HUES64 (cell line): Measurements from ENCODE around the gene DPT.

Experiments
- H3K27ac ChIP-seq: 2 replicates; pipeline ENCODE4 v1.7.0; 2013; ENCODE audit warnings: low read depth, low read length, inconsistent platforms
- H3K27me3 ChIP-seq: 2 replicates; pipeline ENCODE4 v1.6.1; 2013; ENCODE audit warnings: mild to moderate bottlenecking, low read length; ENCODE audit not compliant: insufficient read depth
- H3K36me3 ChIP-seq: 2 replicates; pipeline ENCODE4 v1.6.1; 2013; ENCODE audit warnings: mild to moderate bottlenecking, low read length; ENCODE audit not compliant: insufficient read depth
- H3K4me1 ChIP-seq: 2 replicates; pipeline ENCODE4 v1.6.1; 2013; ENCODE audit warnings: mild to moderate bottlenecking, low read length, moderate library complexity; ENCODE audit not compliant: insufficient read depth
- H3K4me3 ChIP-seq: 2 replicates; pipeline ENCODE4 v1.5.1; 2013; ENCODE audit warnings: mild to moderate bottlenecking, low read length, moderate library complexity
- H3K9ac ChIP-seq: 2 replicates; pipeline ENCODE4 v1.6.1; 2013; ENCODE audit warnings: mild to moderate bottlenecking, low read depth, low read length
- H3K9me3 ChIP-seq: 2 replicates; pipeline ENCODE4 v1.6.1; 2013; ENCODE audit warnings: low read depth, low read length; ENCODE audit not compliant: insufficient read depth
- WGBS: fragments of 150-250, 120-280 bp; methylation state at CpG from one replicate; pipeline ENCODE4 v1.1.7; 2013; ENCODE audit warnings: missing lambda C conversion rate; 5-methylcytosine and 5-hydroxymethylcytosine counted together

DPT gene

GRCh38 chr1:168734946-168735345 lies 5.9 kb upstream of the DPT start:
- H3K4me3 ChIP-seq: no peak overlapping the region
- H3K4me1 ChIP-seq: no peaks in the 10 kb centered on the region
- no peaks in the 10 kb centered on the region for H3K36me3 ChIP-seq
- 85% methylated on average over 1 of the region's 1 CpG for WGBS
- H3K9ac ChIP-seq: no peak overlapping the region
- no peaks in the 10 kb centered on the region for H3K27me3 ChIP-seq
- no peak overlapping the region for H3K27ac ChIP-seq
- no peaks in the 10 kb centered on the region for H3K9me3 ChIP-seq

- Histone ChIP-seq H3K27me3 (no peaks in the 10 kb centered on the region), H3K9me3 (no peaks in the 10 kb centered on the region), H3K36me3 (no peaks in the 10 kb centered on the region), H3K9ac (no peak overlapping the region), H3K4me3 (no peak overlapping the region), H3K27ac (no peak overlapping the region), H3K4me1 (no peaks in the 10 kb centered on the region)
- 91% methylated on average over 3 of the region's 3 CpGs for WGBS
Observed at GRCh38 chr1:168734271-168734670, 5.3 kb upstream of the DPT start.

- no peak overlapping the region for H3K9ac ChIP-seq
- H3K4me3 ChIP-seq: no peak overlapping the region
- no peaks in the 10 kb centered on the region for H3K9me3 ChIP-seq
- no peak overlapping the region for H3K27ac ChIP-seq
- H3K27me3 ChIP-seq: no peaks in the 10 kb centered on the region
- no peaks in the 10 kb centered on the region for H3K4me1 ChIP-seq
- no peaks in the 10 kb centered on the region for H3K36me3 ChIP-seq
- 96% methylated on average over 3 of the region's 4 CpGs for WGBS
Observed at GRCh38 chr1:168733241-168733640, 4.2 kb upstream of the DPT start.

DNA sequence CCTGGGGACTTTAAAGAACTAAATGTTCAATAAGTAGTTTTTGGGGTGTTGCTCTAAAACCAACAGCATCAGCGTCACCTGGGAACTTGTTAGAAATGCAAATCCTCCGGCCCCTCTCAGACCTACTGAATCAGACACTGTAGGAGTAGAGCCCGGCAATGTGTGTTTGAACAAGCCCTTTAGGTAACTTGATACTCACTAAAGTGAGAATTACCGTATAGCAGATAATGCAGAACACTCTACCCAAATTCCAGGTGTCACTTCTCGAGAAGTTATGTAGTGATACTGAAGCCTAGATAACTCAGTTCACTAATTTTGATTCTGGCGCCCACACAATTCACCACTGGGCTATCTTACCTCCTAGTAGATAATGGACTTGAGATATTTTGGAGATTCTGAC lies 3.7 kb upstream of the DPT start:
- Histone ChIP-seq H3K9ac (no peak overlapping the region), H3K27ac (no peak overlapping the region), H3K4me3 (no peak overlapping the region), H3K36me3 (no peaks in the 10 kb centered on the region), H3K9me3 (no peaks in the 10 kb centered on the region), H3K4me1 (no peaks in the 10 kb centered on the region), H3K27me3 (no peaks in the 10 kb centered on the region)
- 74% methylated on average over 4 of the region's 6 CpGs for WGBS

DNA sequence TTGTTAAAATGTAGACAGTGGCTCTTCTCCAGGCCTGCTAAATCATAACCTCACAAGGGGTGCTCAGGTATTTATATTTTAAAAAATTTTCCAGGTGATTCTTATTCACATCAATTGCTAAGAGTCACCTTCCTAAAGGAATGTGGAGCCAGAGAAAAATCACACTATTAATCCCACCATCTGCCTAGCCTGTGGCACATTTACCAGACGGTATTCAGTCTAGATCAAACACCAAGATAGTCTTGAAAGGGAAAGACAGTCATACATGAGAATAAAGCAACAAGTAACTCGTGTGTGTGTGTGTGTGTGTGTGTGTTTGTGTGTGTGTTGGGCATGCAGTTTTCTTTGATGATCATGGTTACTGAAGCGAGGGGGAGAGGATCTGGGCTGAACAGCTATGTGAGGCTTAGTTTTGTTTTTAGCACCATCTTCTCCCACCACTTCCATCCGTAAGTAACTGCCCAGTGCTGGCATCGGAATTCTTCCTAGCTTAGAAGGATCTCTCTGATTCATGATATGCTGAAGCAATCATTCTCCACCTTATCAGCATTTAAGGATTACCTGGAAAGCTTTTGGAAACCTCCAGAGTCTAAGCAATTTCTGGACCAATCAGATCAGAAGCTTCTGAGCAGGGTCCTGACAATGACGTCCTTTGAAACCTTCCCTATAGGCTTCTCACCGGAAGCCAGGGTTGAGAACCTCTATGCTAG lies 2.4 kb upstream of the DPT start:
- Histone ChIP-seq H3K4me1 (no peaks in the 10 kb centered on the region), H3K4me3 (no peak overlapping the region), H3K9me3 (no peaks in the 10 kb centered on the region), H3K27me3 (no peaks in the 10 kb centered on the region), H3K36me3 (no peaks in the 10 kb centered on the region), H3K9ac (no peak overlapping the region), H3K27ac (no peak overlapping the region)
- 93% methylated on average over 6 of the region's 7 CpGs for WGBS

DNA sequence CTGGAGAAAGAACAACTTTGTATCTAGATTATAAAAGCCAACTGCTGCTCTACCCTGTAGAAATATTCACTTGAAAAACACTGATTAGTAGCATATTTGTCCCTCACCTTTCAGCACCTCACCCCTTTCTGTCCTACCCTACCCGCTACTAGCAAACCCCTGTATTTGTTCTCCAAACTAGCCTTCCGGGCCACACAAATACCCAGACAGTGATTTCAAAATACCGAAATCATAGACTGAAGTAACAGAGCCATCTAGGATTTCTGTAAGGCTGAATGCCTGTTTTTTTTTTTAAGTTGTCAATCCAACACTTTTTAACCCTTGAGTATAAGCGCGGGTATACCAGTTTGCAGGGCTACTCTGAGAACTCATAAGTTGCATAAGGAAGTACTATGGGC lies 398 bp upstream of the DPT start:
- Histone ChIP-seq H3K9ac (no peak overlapping the region), H3K27me3 (no peaks in the 10 kb centered on the region), H3K9me3 (no peaks in the 10 kb centered on the region), H3K4me3 (no peak overlapping the region), H3K36me3 (no peaks in the 10 kb centered on the region), H3K27ac (no peak overlapping the region), H3K4me1 (no peaks in the 10 kb centered on the region)
- WGBS: 96% methylated on average over 4 of the region's 5 CpGs

GRCh38 chr1:168726719-168727118 lies 2.3 kb downstream of the DPT start:
- no peaks in the 10 kb centered on the region for H3K9me3 ChIP-seq
- H3K36me3 ChIP-seq: no peaks in the 10 kb centered on the region
- no peaks in the 10 kb centered on the region for H3K4me1 ChIP-seq
- H3K27me3 ChIP-seq: no peaks in the 10 kb centered on the region
- H3K4me3 ChIP-seq: no peak overlapping the region
- no peak overlapping the region for H3K27ac ChIP-seq
- 91% methylated on average over 2 of the region's 2 CpGs for whole genome bisulfite sequencing
- H3K9ac ChIP-seq: no peak overlapping the region

DNA sequence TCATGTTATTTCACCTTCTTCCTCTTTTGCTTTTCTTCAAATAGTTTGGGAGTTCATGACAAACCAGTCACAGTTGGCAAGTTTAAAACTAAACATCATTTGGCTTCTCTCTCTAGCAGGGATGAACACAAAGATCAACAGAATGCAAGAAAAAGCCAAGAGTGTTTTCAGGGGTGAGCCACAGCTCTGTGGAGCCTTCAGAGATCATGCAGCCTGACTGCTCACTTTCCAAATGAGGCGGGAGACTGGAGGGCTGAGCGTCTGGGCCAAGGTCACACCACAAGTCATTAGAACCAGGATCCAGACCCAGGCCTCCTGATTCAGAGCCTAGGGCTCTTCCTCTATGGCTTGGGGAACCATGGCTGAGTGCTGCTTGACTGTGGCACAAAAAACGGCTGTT lies 2.7 kb downstream of the DPT start:
- H3K4me1 ChIP-seq: no peaks in the 10 kb centered on the region
- H3K4me3 ChIP-seq: no peak overlapping the region
- WGBS: 92% methylated on average over 3 of the region's 3 CpGs
- H3K27ac ChIP-seq: no peak overlapping the region
- H3K9ac ChIP-seq: no peak overlapping the region
- no peaks in the 10 kb centered on the region for H3K27me3 ChIP-seq
- H3K36me3 ChIP-seq: no peaks in the 10 kb centered on the region
- no peaks in the 10 kb centered on the region for H3K9me3 ChIP-seq

GRCh38 chr1:168725831-168726230 lies 3.2 kb downstream of the DPT start:
- Histone ChIP-seq H3K4me1 (no peaks in the 10 kb centered on the region), H3K27ac (no peak overlapping the region), H3K36me3 (no peaks in the 10 kb centered on the region), H3K9ac (no peak overlapping the region), H3K27me3 (no peaks in the 10 kb centered on the region), H3K4me3 (no peak overlapping the region), H3K9me3 (no peaks in the 10 kb centered on the region)
- 91% methylated on average over 4 of the region's 4 CpGs for WGBS

GRCh38 chr1:168725060-168725459 lies 3.9 kb downstream of the DPT start:
- Histone ChIP-seq H3K36me3 (no peaks in the 10 kb centered on the region), H3K4me3 (no peak overlapping the region), H3K4me1 (no peaks in the 10 kb centered on the region), H3K9ac (no peak overlapping the region), H3K9me3 (no peaks in the 10 kb centered on the region), H3K27me3 (no peaks in the 10 kb centered on the region), H3K27ac (no peak overlapping the region)
- WGBS: 94% methylated on average over 2 of the region's 2 CpGs

GRCh38 chr1:168723000-168723399 lies 6.0 kb downstream of the DPT start:
- no peak overlapping the region for H3K4me3 ChIP-seq
- 92% methylated on average over 1 of the region's 1 CpG for WGBS

DNA sequence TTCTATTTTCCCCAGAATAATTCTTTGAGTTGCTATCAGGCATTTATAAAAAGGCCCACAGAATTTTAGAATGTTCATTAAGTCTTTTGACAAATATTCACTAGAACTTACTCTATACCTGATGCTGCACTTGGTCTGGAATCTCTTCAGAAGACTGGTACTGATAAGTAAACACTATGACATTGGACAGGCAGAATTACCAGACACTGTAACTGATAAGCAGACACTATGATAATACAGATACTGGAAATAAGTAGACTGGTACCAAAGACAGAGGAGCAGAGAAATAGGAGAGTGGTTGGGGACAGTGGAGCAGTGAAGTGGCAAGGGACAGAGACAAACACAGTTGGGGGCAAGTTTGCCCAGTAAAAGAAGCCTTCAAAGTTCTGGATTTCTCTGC lies 8.2 kb downstream of the DPT start:
- Histone ChIP-seq H3K4me3 (no peak overlapping the region), H3K9ac (no peak overlapping the region), H3K4me1 (no peaks in the 10 kb centered on the region; the same call in 1 of the 2 replicates), H3K36me3 (no peaks in the 10 kb centered on the region), H3K27me3 (no peaks in the 10 kb centered on the region), H3K9me3 (no peaks in the 10 kb centered on the region), H3K27ac (no peak overlapping the region)

More at GRCh38 chr1:168723000-168723399, 6.0 kb downstream of the DPT start:
- Histone ChIP-seq H3K36me3 (no peaks in the 10 kb centered on the region), H3K9me3 (no peaks in the 10 kb centered on the region), H3K4me1 (no peaks in the 10 kb centered on the region), H3K27me3 (no peaks in the 10 kb centered on the region), H3K9ac (no peak overlapping the region), H3K27ac (no peak overlapping the region)
